AG09309 (cell line): Measurements from ENCODE around the gene TRAP1.

ENCODE experiments used
- DNase-seq: peaks from one replicate; pipeline ENCODE4 v3.0.0-alpha.2; 2010; ENCODE audit warnings: low read depth
- H3K4me3 ChIP-seq: 2 replicates; pipeline ENCODE4 v1.5.1; 2011; ENCODE audit warnings: mild to moderate bottlenecking, low read depth, low read length, moderate library complexity; ENCODE audit not compliant: control insufficient read depth
- CTCF ChIP-seq: IDR thresholded peaks from 2 replicates; pipeline ENCODE4 v1.5.1; 2011; ENCODE audit warnings: mild to moderate bottlenecking, low read depth, low read length, inconsistent platforms; ENCODE audit not compliant: insufficient read depth, control insufficient read depth; ENCODE audit errors: missing control alignments

Gene TRAP1

GRCh38 chr16:3671424-3671823, 45.9 kb downstream of the TRAP1 start:
- no peak for DNase-seq
- no peak for TF ChIP-seq CTCF
- H3K4me3 ChIP-seq: no peak overlapping the region

- H3K4me3 ChIP-seq: no peak overlapping the region
- no peak for TF ChIP-seq CTCF
- no peak for DNase-seq
Observed at GRCh38 chr16:3670711-3671110, 46.6 kb downstream of the TRAP1 start.

- no peak for DNase-seq
- no peak for TF ChIP-seq CTCF
- no peak overlapping the region for H3K4me3 ChIP-seq
Observed at GRCh38 chr16:3669082-3669481, 48.2 kb downstream of the TRAP1 start.

GRCh38 chr16:3668626-3669025, 48.7 kb downstream of the TRAP1 start:
- no peak overlapping the region for H3K4me3 ChIP-seq
- DNase-seq: no peak
- TF ChIP-seq CTCF: no peak

GRCh38 chr16:3665508-3665907, 51.8 kb downstream of the TRAP1 start:
- DNase-seq: no peak
- no peak for TF ChIP-seq CTCF

GRCh38 chr16:3664187-3664896, 53.0 kb downstream of the TRAP1 start:
- H3K4me3 ChIP-seq: no peak overlapping the region
- TF ChIP-seq CTCF: no peak
- DNase-seq: no peak

More at GRCh38 chr16:3665508-3665907, 51.8 kb downstream of the TRAP1 start:
- H3K4me3 ChIP-seq: no peak overlapping the region
